ENCODE data around the gene PRDM8.

Gene PRDM8

GRCh38 chr4:80184053-80184824 lies 13.1 kb upstream of the PRDM8 start:
- Histone ChIP-seq H3K27ac (ENCODE audit: low read length) (peak overlapping the region; percentile 79), H3K27me3 (ENCODE audit: control insufficient read depth in 1 of 2, insufficient read depth in 2 of 2, low read length in 2 of 2) (no peaks in the 10 kb centered on the region), H3K9ac (ENCODE audit: low read length in 2 of 2) (peak overlapping the region; percentile 84 to 97)

GRCh38 chr4:80184825-80185756 lies 12.2 kb upstream of the PRDM8 start:
- Histone ChIP-seq H3K4me3 (ENCODE audit: low read length in 2 of 2) (peak overlapping the region; percentile 95 to 97), H3K4me1 (ENCODE audit: control insufficient read depth, insufficient read depth, low read length) (peaks cover 28% of the 10 kb centered on the region), H3K9me3 (ENCODE audit: control insufficient read depth in 2 of 2, low read length in 2 of 2) (no peaks in the 10 kb centered on the region), H3K27ac (ENCODE audit: low read length) (peak overlapping the region; percentile 79), H3K36me3 (ENCODE audit: control insufficient read depth in 2 of 2, insufficient read depth in 2 of 2, low read length in 2 of 2) (no peaks in the 10 kb centered on the region), H3K27me3 (ENCODE audit: control insufficient read depth in 1 of 2, insufficient read depth in 2 of 2, low read length in 2 of 2) (no peaks in the 10 kb centered on the region), H3K9ac (ENCODE audit: low read length in 2 of 2) (peak overlapping the region; percentile 84 to 97)

More at GRCh38 chr4:80184053-80184824, 13.1 kb upstream of the PRDM8 start:
- peaks cover 21% of the 10 kb centered on the region for H3K4me1 ChIP-seq (ENCODE audit: control insufficient read depth, insufficient read depth, low read length)
- peak overlapping the region; percentile 95 to 97 for H3K4me3 ChIP-seq (ENCODE audit: low read length in 2 of 2)
- no peaks in the 10 kb centered on the region for H3K36me3 ChIP-seq (ENCODE audit: control insufficient read depth in 2 of 2, insufficient read depth in 2 of 2, low read length in 2 of 2)
- peaks cover 0 to 5% of the 10 kb centered on the region in 2 donors for H3K9me3 ChIP-seq (ENCODE audit: control insufficient read depth in 2 of 2, low read length in 2 of 2)

GRCh38 chr4:80185787-80186548 lies 11.3 kb upstream of the PRDM8 start:
- H3K9me3 ChIP-seq (ENCODE audit: control insufficient read depth in 2 of 2, low read length in 2 of 2), result no peaks in the 10 kb centered on the region
- H3K4me3 ChIP-seq (ENCODE audit: low read length in 2 of 2), result peak overlapping the region; percentile 95 to 97
- H3K27ac ChIP-seq (ENCODE audit: low read length), result no peak overlapping the region
- peak overlapping the region in 1 of 2 donors; percentile 97 for H3K9ac ChIP-seq (ENCODE audit: low read length in 2 of 2)
- H3K36me3 ChIP-seq (ENCODE audit: control insufficient read depth in 2 of 2, insufficient read depth in 2 of 2, low read length in 2 of 2), result no peaks in the 10 kb centered on the region
- peaks cover 28% of the 10 kb centered on the region for H3K4me1 ChIP-seq (ENCODE audit: control insufficient read depth, insufficient read depth, low read length)
- H3K27me3 ChIP-seq (ENCODE audit: control insufficient read depth in 1 of 2, insufficient read depth in 2 of 2, low read length in 2 of 2), result no peaks in the 10 kb centered on the region

GRCh38 chr4:80186676-80187075 lies 10.6 kb upstream of the PRDM8 start:
- peak overlapping the region in 1 of 2 donors; percentile 9 for H3K9ac ChIP-seq (ENCODE audit: low read length in 2 of 2)
- H3K27ac ChIP-seq (ENCODE audit: low read length), result no peak overlapping the region
- H3K4me3 ChIP-seq (ENCODE audit: low read length in 2 of 2), result no peak overlapping the region
- H3K9me3 ChIP-seq (ENCODE audit: control insufficient read depth in 2 of 2, low read length in 2 of 2), result no peaks in the 10 kb centered on the region
- H3K27me3 ChIP-seq (ENCODE audit: control insufficient read depth in 1 of 2, insufficient read depth in 2 of 2, low read length in 2 of 2), result no peaks in the 10 kb centered on the region
- H3K36me3 ChIP-seq (ENCODE audit: control insufficient read depth in 2 of 2, insufficient read depth in 2 of 2, low read length in 2 of 2), result no peaks in the 10 kb centered on the region
- peaks cover 28% of the 10 kb centered on the region for H3K4me1 ChIP-seq (ENCODE audit: control insufficient read depth, insufficient read depth, low read length)

GRCh38 chr4:80187677-80188076 lies 9.6 kb upstream of the PRDM8 start:
- Histone ChIP-seq H3K9ac (ENCODE audit: low read length in 2 of 2) (no peak overlapping the region), H3K27ac (ENCODE audit: low read length) (no peak overlapping the region), H3K9me3 (ENCODE audit: control insufficient read depth in 2 of 2, low read length in 2 of 2) (no peaks in the 10 kb centered on the region), H3K27me3 (ENCODE audit: control insufficient read depth in 1 of 2, insufficient read depth in 2 of 2, low read length in 2 of 2) (no peaks in the 10 kb centered on the region), H3K4me3 (ENCODE audit: low read length in 2 of 2) (no peak overlapping the region), H3K36me3 (ENCODE audit: control insufficient read depth in 2 of 2, insufficient read depth in 2 of 2, low read length in 2 of 2) (no peaks in the 10 kb centered on the region), H3K4me1 (ENCODE audit: control insufficient read depth, insufficient read depth, low read length) (peaks cover 27% of the 10 kb centered on the region)

- Histone ChIP-seq H3K36me3 (ENCODE audit: control insufficient read depth in 2 of 2, insufficient read depth in 2 of 2, low read length in 2 of 2) (no peaks in the 10 kb centered on the region), H3K9me3 (ENCODE audit: control insufficient read depth in 2 of 2, low read length in 2 of 2) (no peaks in the 10 kb centered on the region), H3K27ac (ENCODE audit: low read length) (no peak overlapping the region), H3K27me3 (ENCODE audit: control insufficient read depth in 1 of 2, insufficient read depth in 2 of 2, low read length in 2 of 2) (no peaks in the 10 kb centered on the region), H3K4me3 (ENCODE audit: low read length in 2 of 2) (no peak overlapping the region), H3K9ac (ENCODE audit: low read length in 2 of 2) (no peak overlapping the region), H3K4me1 (ENCODE audit: control insufficient read depth, insufficient read depth, low read length) (peaks cover 19% of the 10 kb centered on the region)
Measured at GRCh38 chr4:80188457-80188800, 8.9 kb upstream of the PRDM8 start.

GRCh38 chr4:80188801-80189458 lies 8.4 kb upstream of the PRDM8 start:
- Histone ChIP-seq H3K27ac (ENCODE audit: low read length) (no peak overlapping the region), H3K4me3 (ENCODE audit: low read length in 2 of 2) (no peak overlapping the region), H3K9me3 (ENCODE audit: control insufficient read depth in 2 of 2, low read length in 2 of 2) (no peaks in the 10 kb centered on the region), H3K9ac (ENCODE audit: low read length in 2 of 2) (no peak overlapping the region), H3K36me3 (ENCODE audit: control insufficient read depth in 2 of 2, insufficient read depth in 2 of 2, low read length in 2 of 2) (no peaks in the 10 kb centered on the region), H3K27me3 (ENCODE audit: control insufficient read depth in 1 of 2, insufficient read depth in 2 of 2, low read length in 2 of 2) (no peaks in the 10 kb centered on the region), H3K4me1 (ENCODE audit: control insufficient read depth, insufficient read depth, low read length) (peaks cover 18% of the 10 kb centered on the region)

- Histone ChIP-seq H3K4me3 (ENCODE audit: low read length in 2 of 2) (peak overlapping the region in 1 of 2 donors; percentile 9), H3K4me1 (ENCODE audit: control insufficient read depth, insufficient read depth, low read length) (peaks cover 15% of the 10 kb centered on the region), H3K27ac (ENCODE audit: low read length) (no peak overlapping the region), H3K36me3 (ENCODE audit: control insufficient read depth in 2 of 2, insufficient read depth in 2 of 2, low read length in 2 of 2) (no peaks in the 10 kb centered on the region), H3K9ac (ENCODE audit: low read length in 2 of 2) (no peak overlapping the region), H3K27me3 (ENCODE audit: control insufficient read depth in 1 of 2, insufficient read depth in 2 of 2, low read length in 2 of 2) (no peaks in the 10 kb centered on the region), H3K9me3 (ENCODE audit: control insufficient read depth in 2 of 2, low read length in 2 of 2) (no peaks in the 10 kb centered on the region)
Measured at GRCh38 chr4:80189581-80189955, 7.7 kb upstream of the PRDM8 start.

GRCh38 chr4:80189956-80190677 lies 7.2 kb upstream of the PRDM8 start:
- Histone ChIP-seq H3K9me3 (ENCODE audit: control insufficient read depth in 2 of 2, low read length in 2 of 2) (no peaks in the 10 kb centered on the region), H3K36me3 (ENCODE audit: control insufficient read depth in 2 of 2, insufficient read depth in 2 of 2, low read length in 2 of 2) (no peaks in the 10 kb centered on the region), H3K27me3 (ENCODE audit: control insufficient read depth in 1 of 2, insufficient read depth in 2 of 2, low read length in 2 of 2) (no peaks in the 10 kb centered on the region), H3K9ac (ENCODE audit: low read length in 2 of 2) (no peak overlapping the region), H3K27ac (ENCODE audit: low read length) (no peak overlapping the region), H3K4me1 (ENCODE audit: control insufficient read depth, insufficient read depth, low read length) (peaks cover 15% of the 10 kb centered on the region), H3K4me3 (ENCODE audit: low read length in 2 of 2) (peak overlapping the region in 1 of 2 donors; percentile 9)

Data from stomach smooth muscle (tissue), 2 donors.